NCI-H1694 (cell line): ENCODE results near the gene IFNA13.
"Not testable (repeated sequence)": the region's sequence is repeated elsewhere in the genome, so short reads cannot be mapped to it uniquely, and the experiment has no call there.

Source experiments
- DNase-seq: peaks from one replicate; lab custom pipeline; 2025; lab: John Stamatoyannopoulos, UW

The IFNA13 gene

GRCh38 chr9:21367957-21368356, at the start of gene IFNA13:
Gene IFNA13, minus strand, starts transcription at chr9:21368057. Its CDS starts 47 bp downstream, at chr9:21368010.
- no peak for DNase-seq

GRCh38 chr9:21415493-21416267, 47.8 kb upstream of the IFNA13 start:
- DNase-seq = no peak

GRCh38 chr9:21414220-21414940, 46.5 kb upstream of the IFNA13 start:
- no peak for DNase-seq

GRCh38 chr9:21413624-21414023, 45.8 kb upstream of the IFNA13 start:
- DNase-seq = no peak

- DNase-seq = no peak
These were observed 45.3 kb upstream of the IFNA13 start for GRCh38 chr9:21413151-21413550.

- DNase-seq = no peak
These were observed 44.2 kb upstream of the IFNA13 start for GRCh38 chr9:21412107-21412506.

- no peak for DNase-seq
These were observed 41.0 kb upstream of the IFNA13 start, which contains the start of gene IFNA8 for GRCh38 chr9:21408817-21409216. Gene IFNA8, plus strand, starts transcription at chr9:21409117. Its CDS starts 60 bp downstream, at chr9:21409177.

GRCh38 chr9:21404146-21404545, 36.3 kb upstream of the IFNA13 start:
- DNase-seq = no peak

GRCh38 chr9:21402386-21403251, 34.8 kb upstream of the IFNA13 start:
- no peak for DNase-seq

- no peak for DNase-seq
These were observed 32.1 kb upstream of the IFNA13 start for GRCh38 chr9:21399956-21400355.

GRCh38 chr9:21398955-21399489, 31.2 kb upstream of the IFNA13 start:
- DNase-seq = no peak

- DNase-seq = no peak
These were observed 28.2 kb upstream of the IFNA13 start for GRCh38 chr9:21395778-21396717.

- DNase-seq = no peak
These were observed 24.4 kb upstream of the IFNA13 start for GRCh38 chr9:21392270-21392669.

- DNase-seq = no peak
These were observed 17.3 kb upstream of the IFNA13 start, which contains the start of gene IFNA2 for GRCh38 chr9:21385131-21385670. Gene IFNA2, minus strand, starts transcription at chr9:21385398. Its CDS starts 69 bp downstream, at chr9:21385329.

- no peak for DNase-seq
These were observed 15.8 kb upstream of the IFNA13 start for GRCh38 chr9:21383627-21384026.

GRCh38 chr9:21381448-21382339, 13.8 kb upstream of the IFNA13 start:
- DNase-seq = no peak

GRCh38 chr9:21371467-21371866, 3.6 kb upstream of the IFNA13 start:
- not testable (repeated sequence) for DNase-seq

- not testable (repeated sequence) for DNase-seq
These were observed 688 bp downstream of the IFNA13 start for GRCh38 chr9:21367169-21367568.

- no peak for DNase-seq
These were observed 5.6 kb downstream of the IFNA13 start for GRCh38 chr9:21362287-21362686.
